Limb (tissue), 2 donors: ENCODE measurements around the gene LAMA3.
A peak's percentile ranks its signal among the peaks of the same experiment; 100 is the strongest.

ENCODE experiments used
- DNase-seq, 2 donors: peaks; one replicate each; pipeline ENCODE4 v3.0.0-alpha.2; 2016; ENCODE audit errors: extremely low spot score in 2 of 2

Gene LAMA3

DNA sequence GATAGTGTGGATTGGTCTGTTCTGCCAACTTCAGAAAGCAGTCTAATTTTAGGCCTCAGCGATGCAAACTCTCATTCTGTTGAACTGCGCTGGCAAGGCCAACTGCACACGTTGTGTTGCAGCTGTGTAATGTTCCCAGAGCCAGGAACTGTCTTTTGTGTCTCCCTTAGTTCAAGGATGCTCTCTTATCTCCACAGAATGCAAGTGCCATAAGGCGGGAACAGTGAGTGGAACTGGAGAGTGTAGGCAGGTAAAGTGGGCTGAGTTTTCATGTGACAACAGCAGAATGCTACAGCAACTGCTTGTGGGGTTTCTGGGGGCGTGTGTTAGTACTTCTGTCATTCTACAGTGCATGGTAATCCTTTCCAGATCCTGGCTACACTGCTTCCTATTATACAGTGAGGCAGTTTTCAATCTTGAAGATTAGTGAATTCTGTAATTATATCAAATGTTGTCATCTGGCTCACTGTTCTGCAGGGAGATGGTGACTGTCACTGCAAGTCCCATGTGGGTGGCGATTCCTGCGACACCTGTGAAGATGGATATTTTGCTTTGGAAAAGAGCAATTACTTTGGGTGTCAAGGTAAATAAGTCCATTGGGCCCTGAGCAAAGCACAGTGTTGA, 125.8 kb downstream of the LAMA3 start:
- no peak for DNase-seq

DNA sequence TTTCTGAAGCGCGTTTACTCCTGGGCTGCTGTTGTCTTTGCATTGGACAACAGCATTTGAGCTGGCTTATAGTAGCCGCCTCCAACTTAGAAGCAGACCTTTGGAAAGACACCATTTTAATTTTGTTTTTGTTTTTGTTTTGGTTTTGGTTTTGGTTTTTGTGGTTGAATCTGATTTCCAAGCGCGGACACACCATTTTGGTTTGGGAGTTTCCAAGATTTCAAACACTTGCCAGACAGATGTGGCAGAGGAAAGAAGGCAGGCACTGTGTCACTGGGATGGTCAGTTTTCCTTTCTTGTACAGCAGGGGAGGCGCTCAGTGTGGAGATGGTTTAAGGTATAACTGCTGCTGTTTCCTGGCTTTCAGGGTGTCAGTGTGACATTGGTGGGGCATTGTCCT, 126.8 kb downstream of the LAMA3 start:
- no peak for DNase-seq

DNA sequence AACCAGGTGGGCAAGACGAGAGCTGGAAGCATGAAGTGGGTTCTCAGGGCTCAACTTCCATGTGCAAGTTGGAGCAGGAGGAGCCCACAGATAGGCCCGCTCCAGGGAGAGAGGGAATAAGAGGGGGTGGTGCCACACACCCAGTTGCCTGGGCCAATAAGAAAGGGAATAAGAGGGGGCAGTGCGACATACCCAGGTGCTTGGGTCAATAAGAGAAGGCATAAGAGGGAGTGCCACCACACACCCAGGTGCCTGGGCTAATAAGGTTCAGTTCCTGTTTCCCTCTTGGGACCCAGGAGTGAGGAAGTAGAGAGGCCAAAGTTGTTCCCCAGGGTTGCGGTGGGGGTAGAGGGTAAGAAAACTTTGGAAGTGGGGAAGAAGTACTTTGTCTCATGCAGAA, 127.5 kb downstream of the LAMA3 start:
- no peak for DNase-seq

DNA sequence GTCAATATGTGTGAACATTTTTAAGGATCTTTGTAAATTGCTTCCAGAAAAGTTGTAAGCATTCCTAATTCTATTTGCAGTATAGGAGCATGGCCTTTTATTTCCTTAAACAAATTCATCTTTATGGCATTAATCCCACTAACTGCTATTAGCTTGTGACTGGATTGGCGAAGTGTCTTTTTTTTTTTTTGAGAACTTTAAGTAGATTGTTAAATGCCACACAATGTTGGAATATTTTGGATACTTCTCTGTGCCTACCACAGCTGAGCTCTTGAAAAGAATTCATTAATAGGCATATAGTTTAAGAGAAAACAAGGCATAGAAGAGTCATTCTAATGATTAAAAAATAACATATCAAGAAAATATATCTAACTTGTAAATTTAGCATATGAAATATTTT, 129.7 kb downstream of the LAMA3 start:
- DNase-seq = no peak

DNA sequence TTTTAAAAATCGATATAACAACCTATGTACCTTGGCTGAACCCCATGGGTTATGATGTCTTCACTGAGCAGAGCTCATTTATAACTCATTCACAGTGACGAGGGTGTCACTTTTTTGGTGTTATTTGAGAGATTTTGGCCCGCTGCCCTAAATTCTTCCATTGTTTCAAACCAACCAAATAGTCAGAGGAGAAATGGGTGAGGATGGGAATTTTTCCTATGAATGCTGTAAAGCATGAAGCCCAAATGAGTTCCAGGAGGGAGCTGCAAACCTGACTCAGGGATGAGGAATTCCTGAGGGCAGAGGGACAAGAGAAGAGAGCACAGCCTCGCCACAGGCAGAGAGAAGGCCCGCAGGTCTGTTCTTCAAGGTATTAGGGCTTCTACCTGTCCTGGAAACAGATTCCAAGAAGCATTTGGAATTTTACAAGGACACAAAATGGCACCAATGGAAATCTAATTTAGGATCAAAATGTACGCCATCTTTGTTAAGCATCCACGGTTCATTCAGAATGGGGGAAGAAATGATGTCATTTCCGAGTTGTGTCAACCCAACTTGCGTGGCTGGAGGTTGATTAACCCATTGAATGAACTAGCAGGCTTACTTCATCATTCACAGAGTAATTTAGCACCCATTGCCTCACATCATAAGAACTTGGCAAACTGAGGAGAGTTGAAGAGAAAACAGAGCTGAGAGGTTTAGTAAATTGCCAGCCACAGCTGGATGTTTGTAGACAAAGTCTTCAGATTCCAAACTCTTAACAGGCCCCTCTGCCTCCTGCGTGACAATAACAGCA, 133.5 kb downstream of the LAMA3 start:
- no peak for DNase-seq

DNA sequence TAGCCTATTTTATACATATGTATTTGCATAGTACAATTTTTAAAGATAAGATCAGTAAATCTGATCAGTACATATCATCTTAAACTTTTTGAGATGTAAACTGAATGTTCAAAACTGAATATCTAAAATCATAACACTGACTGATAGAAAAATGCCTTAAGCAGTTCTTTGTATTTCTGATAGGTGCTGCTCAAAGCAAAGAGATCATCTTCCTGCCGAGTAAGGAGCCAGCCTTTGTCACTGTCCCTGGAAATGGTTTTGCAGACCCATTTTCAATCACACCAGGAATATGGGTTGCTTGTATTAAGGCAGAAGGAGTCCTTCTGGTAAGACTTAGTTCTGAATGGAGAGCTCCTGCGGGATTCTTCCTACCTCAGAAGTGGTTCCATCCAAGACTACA, 135.0 kb downstream of the LAMA3 start:
- DNase-seq = no peak

DNA sequence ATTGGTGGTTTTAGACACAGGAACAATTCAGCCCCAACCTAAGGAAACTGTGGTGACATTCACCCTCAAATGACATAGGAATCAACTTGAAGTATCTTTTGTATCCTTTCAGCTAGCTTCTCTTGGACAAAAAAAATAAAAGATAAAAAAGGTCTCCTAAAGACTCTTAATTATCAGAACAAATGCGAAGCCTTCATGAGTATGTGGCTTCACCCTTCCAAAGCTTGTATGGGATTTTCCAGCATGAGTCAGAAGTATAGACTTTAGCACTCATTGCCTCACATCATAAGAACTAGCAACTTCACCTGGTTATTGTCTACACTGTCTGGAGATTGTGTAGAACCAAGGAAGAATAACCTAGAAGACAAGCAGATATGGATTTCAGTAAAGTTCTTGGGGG, 135.4 kb downstream of the LAMA3 start:
- DNase-seq = no peak

DNA sequence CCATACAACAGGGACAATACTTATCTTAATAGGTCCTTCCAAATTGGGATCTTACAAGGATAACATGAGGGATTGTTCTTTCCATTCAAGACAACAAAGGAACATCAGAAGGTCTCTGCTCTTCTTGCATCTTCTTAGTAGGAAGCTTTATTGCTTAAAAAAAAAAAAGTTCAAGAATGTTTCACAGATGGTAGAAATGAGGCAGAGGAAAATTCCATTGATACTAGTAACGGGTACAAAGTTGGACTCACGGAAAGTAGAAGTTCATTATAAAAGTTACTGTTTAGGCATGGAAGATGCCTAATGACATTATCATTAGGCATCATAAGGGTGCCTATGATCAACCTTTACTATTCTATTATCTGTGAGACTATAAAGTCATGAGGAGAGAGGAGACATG, 136.2 kb downstream of the LAMA3 start:
- no peak for DNase-seq

DNA sequence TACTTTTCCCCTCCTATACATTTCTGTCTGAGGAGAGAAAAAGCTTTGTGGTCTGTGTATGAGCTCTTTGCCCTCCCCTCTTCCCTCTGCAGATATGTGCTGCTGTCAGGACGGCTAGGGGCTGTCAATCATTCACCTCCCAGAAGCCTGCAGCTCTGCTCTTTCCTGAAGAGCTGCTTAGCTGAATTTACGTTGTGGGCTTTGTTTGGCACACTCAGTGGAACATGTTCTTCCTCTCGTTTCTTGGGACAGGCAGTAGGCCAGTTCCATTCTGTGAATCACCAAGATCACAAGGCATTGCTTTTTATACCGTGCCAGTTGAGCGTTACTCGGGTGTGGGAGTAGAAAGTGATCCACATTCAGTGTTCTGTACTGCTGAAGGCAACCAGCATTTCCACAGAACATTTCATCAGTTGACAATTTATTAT, 136.7 kb downstream of the LAMA3 start:
- DNase-seq = peak; percentile 36 to 51

DNA sequence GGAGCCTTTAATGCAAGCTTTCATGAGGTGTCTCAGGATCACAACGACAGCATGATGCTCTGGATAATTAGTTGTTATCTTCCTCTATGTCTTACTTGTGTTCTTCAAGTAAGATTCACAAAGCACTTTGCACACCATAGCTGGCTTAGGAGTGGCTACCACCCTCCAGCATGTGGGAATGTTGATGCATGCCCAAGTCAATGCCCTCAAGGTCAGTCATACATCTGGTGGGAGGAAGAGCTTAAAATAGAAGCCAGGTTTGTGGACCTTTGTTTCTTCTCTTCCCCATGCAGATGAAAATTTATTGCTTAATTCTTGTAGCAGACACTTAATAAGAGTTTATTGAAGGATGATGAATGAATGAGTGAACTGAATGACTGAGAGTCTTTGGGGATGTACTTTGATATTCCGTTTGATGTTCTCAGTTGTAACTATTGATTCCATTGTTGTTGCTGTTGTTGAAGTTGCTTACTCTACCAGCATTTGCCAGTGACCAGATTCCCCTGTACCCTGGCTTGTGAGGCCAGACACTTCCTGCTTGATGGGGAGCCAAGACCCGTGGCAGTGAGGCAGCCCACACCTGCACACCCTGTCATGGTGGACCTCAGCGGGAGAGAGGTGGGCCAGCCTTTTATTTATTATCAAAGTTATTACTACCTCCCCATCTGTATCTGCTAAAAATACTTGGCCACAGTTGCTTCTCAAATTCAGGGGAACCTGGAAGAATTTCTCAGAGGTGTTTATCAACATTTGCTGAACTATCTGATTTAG, 137.8 kb downstream of the LAMA3 start:
- DNase-seq = no peak

DNA sequence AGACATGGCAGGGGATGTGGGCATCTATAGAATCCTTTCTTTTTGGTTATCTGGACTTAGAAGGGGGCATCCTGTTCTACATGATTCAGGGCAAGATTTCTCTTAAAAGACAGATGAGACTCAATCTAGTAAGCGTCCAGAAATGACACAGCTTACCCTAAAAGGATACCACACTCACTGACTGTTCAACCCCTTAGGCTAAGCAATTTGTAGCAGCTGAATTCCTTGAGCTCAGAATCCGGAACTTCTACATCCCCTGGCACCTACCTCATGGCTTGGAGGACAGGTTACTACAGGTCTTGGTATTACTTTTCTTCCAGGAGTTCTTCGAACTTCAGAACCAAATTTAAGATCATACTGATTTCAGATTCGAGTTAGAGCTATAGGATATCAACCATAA, 138.4 kb downstream of the LAMA3 start:
- DNase-seq = no peak

DNA sequence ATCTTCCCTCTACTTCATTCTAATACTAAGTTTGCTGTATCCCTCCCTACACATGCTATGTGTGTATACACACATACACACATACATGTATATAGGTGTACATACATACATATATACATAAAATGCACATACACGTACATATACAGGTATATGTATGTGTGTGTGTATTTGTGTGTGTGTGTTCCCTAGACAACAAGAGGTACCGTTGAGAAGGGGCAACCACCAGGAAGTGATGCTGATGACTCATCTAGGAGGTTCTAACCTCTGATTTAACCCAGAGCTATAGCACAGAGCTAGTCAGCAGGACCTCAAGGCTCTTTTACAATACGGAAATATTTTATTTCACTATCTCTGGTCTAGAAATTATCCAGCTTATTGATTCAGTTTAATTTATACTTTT, 139.2 kb downstream of the LAMA3 start:
- DNase-seq = no peak

DNA sequence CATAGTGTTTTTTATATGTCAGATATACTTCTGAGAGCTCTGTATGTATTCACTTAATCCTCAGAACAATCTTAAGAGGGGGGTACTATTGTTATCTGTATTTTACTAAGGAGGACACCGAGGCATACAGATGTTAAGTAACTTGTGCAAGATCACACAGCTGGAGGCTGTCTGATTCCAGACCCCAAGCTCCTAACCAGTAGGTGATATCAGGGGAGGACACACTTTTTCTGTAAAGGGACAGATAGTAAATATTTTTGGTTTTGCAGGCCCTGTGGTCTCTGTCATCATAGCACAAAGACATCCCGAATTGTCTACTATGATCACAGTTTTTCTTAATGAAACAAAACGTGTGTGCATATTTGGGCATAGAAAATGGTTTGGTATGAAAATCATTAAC, 143.7 kb downstream of the LAMA3 start:
- DNase-seq = no peak

DNA sequence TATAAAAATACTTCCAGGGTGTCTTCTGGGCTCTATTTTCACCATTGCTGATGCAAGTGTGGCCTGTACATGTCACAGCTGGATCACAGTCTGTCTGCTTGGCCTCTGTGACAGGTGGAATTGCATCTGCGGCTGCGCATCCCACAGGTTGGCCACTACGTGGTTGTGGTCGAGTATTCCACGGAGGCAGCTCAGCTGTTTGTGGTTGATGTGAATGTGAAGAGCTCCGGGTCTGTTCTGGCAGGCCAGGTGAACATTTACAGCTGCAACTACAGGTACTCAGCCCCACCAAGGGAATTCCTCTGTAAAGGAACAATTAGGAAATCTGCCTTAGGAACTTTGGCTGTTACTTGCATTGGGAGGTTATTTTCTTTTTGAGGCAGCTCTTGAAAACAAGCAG, 144.5 kb downstream of the LAMA3 start:
- DNase-seq = no peak

DNA sequence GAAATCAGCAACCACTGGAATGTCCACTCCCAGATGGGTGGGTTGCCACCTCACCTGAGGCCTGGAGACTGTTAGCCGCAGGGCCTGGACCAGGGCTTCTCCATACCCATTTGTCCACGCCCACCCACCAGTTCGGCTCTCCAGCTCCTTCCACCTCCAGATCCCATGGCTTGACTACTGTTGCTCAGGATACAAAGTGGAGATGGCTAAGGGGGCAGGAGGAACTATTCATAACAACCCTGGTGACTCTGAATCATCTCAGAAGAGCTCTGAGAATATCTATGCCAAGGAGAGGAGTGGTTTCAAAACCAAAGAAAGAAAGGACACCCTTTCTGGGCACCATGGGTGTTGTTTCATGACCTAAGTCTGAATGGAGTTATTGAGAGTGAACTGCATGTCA, 145.8 kb downstream of the LAMA3 start:
- DNase-seq = no peak

DNA sequence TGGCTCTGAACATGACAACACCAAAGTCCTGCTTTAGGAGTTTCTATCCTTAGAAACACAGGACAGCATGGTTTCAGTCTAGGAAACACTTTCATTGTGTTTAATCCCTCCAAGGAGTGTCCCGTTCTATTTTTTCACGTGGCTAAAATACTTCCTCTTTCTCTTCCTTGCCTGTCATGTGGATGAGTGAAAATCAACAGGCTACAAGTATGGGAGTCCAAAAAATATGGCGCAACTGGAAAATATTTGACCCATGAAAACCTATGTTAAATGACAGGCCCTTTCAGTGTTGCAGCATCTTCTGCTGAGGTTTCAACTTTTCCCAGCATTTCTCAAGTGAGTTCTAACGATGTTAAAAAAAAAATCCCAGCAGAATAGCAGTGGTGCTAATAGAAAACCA, 146.3 kb downstream of the LAMA3 start:
- no peak for DNase-seq

DNA sequence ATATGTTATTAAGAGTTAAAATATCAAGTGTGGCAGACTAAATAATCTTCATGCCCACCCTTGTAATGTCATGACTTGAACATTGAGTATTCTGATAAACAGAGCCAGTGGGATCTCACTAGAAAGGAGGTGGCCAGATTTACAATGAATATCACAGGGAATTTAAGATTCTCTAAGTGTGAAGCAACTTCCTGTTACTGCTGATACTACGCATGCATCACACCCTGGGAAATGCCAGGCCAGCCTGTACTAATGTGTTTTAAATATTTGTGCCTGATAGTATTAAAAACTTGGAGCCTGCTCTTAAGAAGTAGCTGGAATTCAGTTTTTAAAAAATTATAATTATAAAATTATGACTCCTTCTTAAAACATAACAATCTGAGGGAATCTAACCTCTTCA, 148.3 kb downstream of the LAMA3 start:
- no peak for DNase-seq

DNA sequence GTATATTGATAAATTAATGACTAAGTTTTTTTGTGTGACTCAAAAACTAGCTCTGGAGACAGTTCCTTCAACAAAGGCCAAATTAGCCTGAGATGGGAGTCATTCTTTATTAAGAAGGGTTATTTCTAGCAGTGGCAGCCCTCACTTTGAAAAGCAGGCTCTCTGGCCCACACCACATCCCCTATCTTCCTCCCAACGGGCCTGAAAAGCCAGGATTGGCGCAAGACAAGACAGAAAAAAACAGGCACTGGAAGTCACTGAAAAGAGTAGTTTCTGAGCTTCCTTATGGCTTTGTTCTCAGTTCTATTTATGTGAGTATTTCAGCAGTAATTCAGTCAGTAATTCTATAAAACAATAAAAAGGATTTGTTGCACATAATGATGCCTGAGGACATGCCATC, 149.0 kb downstream of the LAMA3 start:
- DNase-seq = no peak

DNA sequence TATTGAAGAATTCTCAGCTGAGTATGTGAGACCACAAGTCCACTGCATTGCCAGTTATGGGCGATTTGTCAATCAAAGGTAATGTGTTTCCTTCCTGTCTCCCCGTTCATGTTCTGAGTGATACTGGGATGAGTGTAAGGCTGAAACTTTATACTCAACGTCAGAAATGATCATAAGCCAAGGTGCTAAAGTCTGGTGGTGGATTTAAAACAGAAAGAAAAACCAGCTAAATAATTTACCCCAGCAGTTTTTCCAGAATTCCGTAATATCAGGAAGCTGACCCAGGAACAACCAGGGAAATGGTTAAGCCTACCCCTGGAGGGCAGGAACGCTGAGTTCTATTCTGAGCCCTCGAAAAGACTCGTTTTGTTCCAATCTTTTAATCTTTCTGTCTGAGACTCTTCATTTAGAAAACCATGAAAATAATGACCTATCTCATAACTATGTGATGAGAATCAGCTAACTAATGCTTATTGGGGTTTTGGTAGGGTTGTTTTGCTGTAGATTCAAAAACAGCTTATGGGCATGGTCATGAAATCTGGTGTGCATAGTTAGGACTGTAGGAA, 149.6 kb downstream of the LAMA3 start:
- no peak for DNase-seq

DNA sequence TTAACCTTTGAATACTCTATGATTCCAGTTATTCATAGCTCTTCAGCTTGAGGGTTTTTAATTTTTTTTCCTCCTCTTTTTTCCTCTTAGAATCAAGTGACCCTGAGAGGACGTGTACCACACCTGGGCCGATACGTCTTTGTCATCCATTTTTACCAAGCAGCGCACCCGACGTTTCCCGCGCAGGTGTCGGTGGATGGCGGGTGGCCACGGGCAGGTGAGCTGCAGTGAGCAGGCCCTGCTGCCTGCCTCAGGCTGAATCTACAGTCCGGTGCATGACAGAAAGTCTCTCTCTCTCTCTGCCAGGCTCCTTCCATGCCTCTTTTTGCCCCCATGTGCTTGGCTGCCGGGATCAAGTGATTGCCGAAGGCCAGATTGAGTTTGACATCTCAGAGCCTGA, 153.1 kb downstream of the LAMA3 start:
- no peak for DNase-seq

DNA sequence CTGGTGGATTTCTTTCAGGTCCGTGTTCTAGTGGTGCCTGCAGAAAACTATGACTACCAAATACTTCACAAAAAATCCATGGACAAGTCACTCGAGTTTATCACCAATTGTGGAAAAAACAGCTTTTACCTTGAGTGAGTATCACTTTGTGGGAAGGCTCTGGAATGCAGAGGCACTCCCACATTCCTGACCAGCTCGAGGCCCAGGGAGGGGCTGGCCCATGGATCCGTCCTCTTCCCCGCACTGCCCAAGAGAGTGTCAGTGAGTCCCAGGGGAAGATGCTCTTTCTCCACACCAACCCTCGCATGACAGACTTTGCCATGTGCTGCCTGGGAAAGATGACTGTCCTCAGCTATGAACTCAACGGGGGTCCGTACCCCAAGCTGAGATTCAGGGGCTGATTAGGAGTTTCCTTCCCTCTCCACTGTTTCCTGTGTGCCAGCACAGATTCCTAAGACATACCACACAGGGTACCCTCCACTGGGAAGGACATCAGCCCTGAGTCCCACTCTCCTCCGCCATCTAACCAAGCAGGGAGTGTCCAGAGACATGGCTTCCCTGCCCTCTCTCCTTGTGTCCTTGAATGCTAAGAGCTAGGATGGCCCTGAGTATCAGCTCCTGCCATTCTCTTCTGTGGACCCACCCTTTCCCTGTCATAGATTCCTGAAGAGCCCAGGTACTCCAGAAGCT, 155.9 kb downstream of the LAMA3 start:
- DNase-seq = no peak
